MM.1S (cell line): Measurements from ENCODE around the gene CERS1.
A peak's percentile ranks its signal among the peaks of the same experiment; 100 is the strongest.

Source experiments
- DNase-seq: peaks from one replicate; pipeline ENCODE4 v3.0.0-alpha.2; 2015
- H2AFZ ChIP-seq: fragments of 300-600 bp; sonication (generic); 2 replicates; pipeline ENCODE4 v1.6.0; 2016; ENCODE audit warnings: antibody characterized with exemption, low read length
- H3F3A ChIP-seq: fragments of 300-600 bp; sonication (generic); 2 replicates; pipeline ENCODE4 v1.6.1; 2016; ENCODE audit warnings: mild to moderate bottlenecking, antibody characterized with exemption, low read length, moderate library complexity, mixed read lengths; ENCODE audit not compliant: insufficient read depth
- H3K27ac ChIP-seq: fragments of 300-600 bp; sonication (generic); 2 replicates; pipeline ENCODE4 v1.5.1; 2016; ENCODE audit warnings: mild to moderate bottlenecking, low read length
- H3K27me3 ChIP-seq: fragments of 300-600 bp; sonication (generic); replicated peaks from 2 replicates; pipeline ENCODE4 v1.6.0; 2016; ENCODE audit warnings: low read length; ENCODE audit not compliant: insufficient read depth
- H3K36me3 ChIP-seq: fragments of 300-600 bp; sonication (generic); replicated peaks from 2 replicates; pipeline ENCODE4 v1.6.1; 2016; ENCODE audit warnings: mild to moderate bottlenecking, low read length, mixed read lengths; ENCODE audit not compliant: insufficient read depth
- H3K4me1 ChIP-seq: fragments of 300-600 bp; sonication (generic); 2 replicates; pipeline ENCODE4 v1.6.1; 2016; ENCODE audit warnings: low read length, mixed read lengths
- H3K4me2 ChIP-seq: fragments of 300-600 bp; sonication (generic); 2 replicates; pipeline ENCODE4 v1.6.0; 2016; ENCODE audit warnings: low read depth, low read length
- H3K4me3 ChIP-seq: fragments of 300-600 bp; sonication (generic); 2 replicates; pipeline ENCODE4 v1.5.1; 2016; ENCODE audit warnings: low read length, mixed read lengths
- H3K79me2 ChIP-seq: fragments of 300-600 bp; sonication (generic); 2 replicates; pipeline ENCODE4 v1.6.1; 2016; ENCODE audit warnings: mixed run types, low read length, mixed read lengths
- H3K9ac ChIP-seq: fragments of 300-600 bp; sonication (generic); 2 replicates; pipeline ENCODE4 v1.6.1; 2016; ENCODE audit warnings: low read length, mixed read lengths
- H3K9me2 ChIP-seq: fragments of 300-600 bp; sonication (generic); replicated peaks from 2 replicates; pipeline ENCODE4 v1.6.1; 2016; ENCODE audit warnings: mild to moderate bottlenecking, low read length, mixed read lengths; ENCODE audit not compliant: insufficient read depth
- H3K9me3 ChIP-seq: fragments of 300-600 bp; sonication (generic); replicated peaks from 2 replicates; pipeline ENCODE4 v1.6.1; 2016; ENCODE audit warnings: mild to moderate bottlenecking, low read length, mixed read lengths; ENCODE audit not compliant: insufficient read depth
- H4K20me1 ChIP-seq: fragments of 300-600 bp; sonication (generic); 2 replicates; pipeline ENCODE4 v1.6.1; 2016; ENCODE audit warnings: mild to moderate bottlenecking, low read length, moderate library complexity, mixed read lengths; ENCODE audit not compliant: insufficient read depth
- CTCF ChIP-seq: fragments of 300-600 bp; sonication (generic); IDR thresholded peaks from 2 replicates; pipeline ENCODE4 v1.5.1; 2016; ENCODE audit warnings: antibody characterized with exemption, low read length, mixed read lengths
- EZH2 ChIP-seq: fragments of 300-600 bp; sonication (generic); optimal IDR thresholded peaks from 2 replicates; pipeline ENCODE3; 2017; ENCODE audit warnings: low read depth, mild to moderate bottlenecking, antibody characterized with exemption, low read length, mixed read lengths
- EZH2phosphoT487 ChIP-seq: fragments of 300-600 bp; sonication (generic); IDR thresholded peaks from 2 replicates; pipeline ENCODE4 v1.6.1; 2018; ENCODE audit warnings: antibody characterized with exemption, low read length

The CERS1 gene

GRCh38 chr19:18860302-18860700, 35.7 kb downstream of the CERS1 start:
- no peak overlapping the region for H2AFZ ChIP-seq
- H3K9me3 ChIP-seq = no peaks in the 10 kb centered on the region
- peaks cover 26% of the 10 kb centered on the region for H3K36me3 ChIP-seq
- H3K27ac ChIP-seq = peak overlapping the region; percentile 57; the same call in 1 of the 2 replicates
- H3K4me3 ChIP-seq = no peak overlapping the region
- H3K9me2 ChIP-seq = no peaks in the 10 kb centered on the region
- no peak for DNase-seq
- peaks cover 32% of the 10 kb centered on the region for H3K4me1 ChIP-seq
- TF ChIP-seq EZH2 (no peak), EZH2phosphoT487 (no peak), CTCF (no peak)
- H3K27me3 ChIP-seq = no peaks in the 10 kb centered on the region
- no peak overlapping the region for H3K9ac ChIP-seq
- H3K79me2 ChIP-seq = peaks cover 66% of the 10 kb centered on the region
- peak overlapping the region; percentile 25; the same call in 1 of the 2 replicates for H3K4me2 ChIP-seq
- no peaks in the 10 kb centered on the region for H4K20me1 ChIP-seq
- peaks cover 17% of the 10 kb centered on the region; the same call in 1 of the 2 replicates for H3F3A ChIP-seq

- TF ChIP-seq EZH2phosphoT487 (no peak), CTCF (no peak), EZH2 (no peak)
- Histone ChIP-seq H3K4me3 (no peak overlapping the region), H4K20me1 (no peaks in the 10 kb centered on the region), H3K27me3 (no peaks in the 10 kb centered on the region), H3K36me3 (peaks cover 29% of the 10 kb centered on the region), H3K27ac (peak overlapping the region; percentile 57), H2AFZ (no peak overlapping the region), H3K9me2 (no peaks in the 10 kb centered on the region), H3K9ac (no peak overlapping the region), H3K79me2 (peaks cover 71% of the 10 kb centered on the region), H3F3A (peaks cover 17% of the 10 kb centered on the region; the same call in 1 of the 2 replicates), H3K4me1 (peaks cover 32% of the 10 kb centered on the region), H3K9me3 (no peaks in the 10 kb centered on the region), H3K4me2 (peak overlapping the region; percentile 25; the same call in 1 of the 2 replicates)
- DNase-seq = no peak
These were observed 36.2 kb downstream of the CERS1 start for GRCh38 chr19:18859676-18860301.

- H2AFZ ChIP-seq = no peak overlapping the region
- H3K4me1 ChIP-seq = peaks cover 32% of the 10 kb centered on the region
- H3K9me2 ChIP-seq = no peaks in the 10 kb centered on the region
- peaks cover 35% of the 10 kb centered on the region for H3K36me3 ChIP-seq
- H4K20me1 ChIP-seq = no peaks in the 10 kb centered on the region
- TF ChIP-seq EZH2 = no peak
- TF ChIP-seq EZH2phosphoT487 = no peak
- TF ChIP-seq CTCF = no peak
- H3K9ac ChIP-seq = no peak overlapping the region
- H3K4me3 ChIP-seq = no peak overlapping the region
- no peak overlapping the region for H3K4me2 ChIP-seq
- no peaks in the 10 kb centered on the region for H3K27me3 ChIP-seq
- peaks cover 77% of the 10 kb centered on the region for H3K79me2 ChIP-seq
- H3F3A ChIP-seq = peaks cover 17% of the 10 kb centered on the region; the same call in 1 of the 2 replicates
- H3K9me3 ChIP-seq = no peaks in the 10 kb centered on the region
- no peak for DNase-seq
- H3K27ac ChIP-seq = peak overlapping the region; percentile 57; the same call in 1 of the 2 replicates
These were observed 36.9 kb downstream of the CERS1 start for GRCh38 chr19:18858906-18859646.
